Measurements from ENCODE around the gene CAMK2A. TPM values are rescaled to one million over a fixed set of nuclear protein-coding genes. Genes with fewer than 3 reads are reported as not detected.

Gene CAMK2A
- total RNA-seq, 1 experiment from 2014 or later = 0.33 TPM

DNA sequence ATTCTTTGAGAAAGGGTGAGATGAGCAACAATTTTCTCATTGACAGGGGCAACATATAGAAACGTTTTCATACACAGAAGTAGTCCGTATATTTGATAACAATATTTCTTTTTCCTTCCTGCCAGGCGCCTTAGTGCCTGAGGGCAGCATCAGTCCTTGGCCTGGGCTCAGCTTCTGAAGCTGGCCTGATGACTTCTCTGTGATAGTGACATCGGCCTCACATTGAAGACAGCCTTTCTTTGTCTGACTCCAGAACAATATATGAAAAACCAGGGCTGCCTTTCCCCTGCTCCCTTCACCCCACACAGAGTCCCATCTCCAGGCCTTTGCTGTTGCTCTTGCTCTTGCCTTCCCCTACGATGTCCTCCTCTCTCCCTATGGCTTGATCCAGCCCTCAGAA is 43.8 kb upstream of the CAMK2A start:
- Histone ChIP-seq H3K79me2 (ENCODE audit: insufficient read depth, low read length) (no peaks in the 10 kb centered on the region), H4K8ac (replicated peaks; ENCODE audit: insufficient read length, low read depth, low read length) (no peak overlapping the region), H3K27me3 (ENCODE audit: insufficient read depth, low read length) (no peaks in the 10 kb centered on the region; the same call in 1 of the 2 replicates), H4K5ac (ENCODE audit: insufficient read length, low read depth, low read length) (no peak overlapping the region), H3K27ac (ENCODE audit: insufficient read length, low read depth, low read length) (no peak overlapping the region), H3K4me2 (ENCODE audit: insufficient read depth, insufficient read length, low read length) (no peak overlapping the region), H3K14ac (ENCODE audit: insufficient read depth, low read length) (no peak overlapping the region), H3K23me2 (ENCODE audit: insufficient read length, low read depth, low read length, poor library complexity, severe bottlenecking) (no peaks in the 10 kb centered on the region), H3K4me1 (ENCODE audit: insufficient read depth, low read length) (no peaks in the 10 kb centered on the region), H2BK12ac (ENCODE audit: insufficient read length, low read depth, low read length) (no peak overlapping the region), H2BK5ac (ENCODE audit: insufficient read length, low read length) (no peak overlapping the region), H3K9ac (ENCODE audit: extremely low read depth, insufficient read length, low read length) (no peak overlapping the region), H3K79me1 (ENCODE audit: insufficient read depth, low read depth, low read length, poor library complexity, severe bottlenecking) (no peaks in the 10 kb centered on the region), H3K18ac (ENCODE audit: insufficient read length, low read depth, low read length) (no peak overlapping the region), H2BK15ac (ENCODE audit: low read depth, low read length) (no peak overlapping the region), H2AFZ (ENCODE audit: low read length) (no peak overlapping the region), H3K4ac (ENCODE audit: low read depth, low read length) (no peak overlapping the region), H2BK120ac (ENCODE audit: low read depth, low read length, poor library complexity, severe bottlenecking) (no peak overlapping the region), H3K9me3 (ENCODE audit: control insufficient read depth, low read depth, low read length) (no peaks in the 10 kb centered on the region), H4K20me1 (ENCODE audit: control insufficient read depth, insufficient read depth, insufficient read length) (no peaks in the 10 kb centered on the region), H3K23ac (ENCODE audit: insufficient read length, low read depth, low read length) (no peak overlapping the region), H3K56ac (ENCODE audit: insufficient read length, low read depth, low read length) (no peak overlapping the region), H3T11ph (ENCODE audit: low read length) (no peak overlapping the region), H4K91ac (ENCODE audit: insufficient read length, low read depth, low read length) (no peak overlapping the region), H2BK20ac (ENCODE audit: low read depth, low read length, poor library complexity, severe bottlenecking) (no peak overlapping the region), H2AK5ac (ENCODE audit: insufficient read length, low read length) (no peak overlapping the region)
- WGBS (ENCODE audit: extremely low coverage, insufficient read length, low lambda C conversion rate) = no CpG with 5 or more reads among the region's 5 CpGs
- no peaks in the 10 kb centered on the region for H3K9me3 Mint-ChIP-seq
- H3K4me1 Mint-ChIP-seq = peaks cover 0 to 2% of the 10 kb centered on the region in 2 experiments; a peak in 1 of 4 replicates
- H3K4me3 Mint-ChIP-seq = no peak overlapping the region
- no peaks in the 10 kb centered on the region; the same call in 1 of the 2 replicates for H3K27me3 Mint-ChIP-seq (ENCODE audit: low read depth)
- no peaks in the 10 kb centered on the region for H3K36me3 Mint-ChIP-seq (ENCODE audit: insufficient read depth in 1 of 3, low read depth in 3 of 3)
- TF ChIP-seq, protein P1, sequence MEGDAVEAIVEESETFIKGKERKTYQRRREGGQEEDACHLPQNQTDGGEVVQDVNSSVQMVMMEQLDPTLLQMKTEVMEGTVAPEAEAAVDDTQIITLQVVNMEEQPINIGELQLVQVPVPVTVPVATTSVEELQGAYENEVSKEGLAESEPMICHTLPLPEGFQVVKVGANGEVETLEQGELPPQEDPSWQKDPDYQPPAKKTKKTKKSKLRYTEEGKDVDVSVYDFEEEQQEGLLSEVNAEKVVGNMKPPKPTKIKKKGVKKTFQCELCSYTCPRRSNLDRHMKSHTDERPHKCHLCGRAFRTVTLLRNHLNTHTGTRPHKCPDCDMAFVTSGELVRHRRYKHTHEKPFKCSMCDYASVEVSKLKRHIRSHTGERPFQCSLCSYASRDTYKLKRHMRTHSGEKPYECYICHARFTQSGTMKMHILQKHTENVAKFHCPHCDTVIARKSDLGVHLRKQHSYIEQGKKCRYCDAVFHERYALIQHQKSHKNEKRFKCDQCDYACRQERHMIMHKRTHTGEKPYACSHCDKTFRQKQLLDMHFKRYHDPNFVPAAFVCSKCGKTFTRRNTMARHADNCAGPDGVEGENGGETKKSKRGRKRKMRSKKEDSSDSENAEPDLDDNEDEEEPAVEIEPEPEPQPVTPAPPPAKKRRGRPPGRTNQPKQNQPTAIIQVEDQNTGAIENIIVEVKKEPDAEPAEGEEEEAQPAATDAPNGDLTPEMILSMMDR (conservative IDR thresholded peaks at IDR 0.05) = no peak
- H3K27ac Mint-ChIP-seq = no peak overlapping the region
- DNase-seq = no peak

Measured in H9 (cell line).